ENCODE results near the gene AVPI1.

AVPI1 gene

GRCh38 chr10:97726636-97727178 is 39.7 kb upstream of the AVPI1 start:
- TF ChIP-seq SUZ12 (IDR thresholded peaks at IDR 0.05; ENCODE audit: extremely low read depth, insufficient read depth, insufficient read length): no peak
- TF ChIP-seq YY1 (IDR thresholded peaks at IDR 0.05; ENCODE audit: insufficient read depth, insufficient read length): no peak
- TF ChIP-seq ZNF274 (IDR thresholded peaks at IDR 0.05; ENCODE audit: low read depth, low read length): no peak
- no peaks in the 10 kb centered on the region for H3K4me1 ChIP-seq (ENCODE audit: insufficient read depth, insufficient read length)

GRCh38 chr10:97724341-97724941 is 37.4 kb upstream of the AVPI1 start:
- no peak for DNase-seq (ENCODE audit: low read depth, low spot score)
- Histone ChIP-seq H3K9me3 (ENCODE audit: insufficient read depth, low read length) (no peaks in the 10 kb centered on the region), H3K4me1 (ENCODE audit: insufficient read depth, insufficient read length) (no peaks in the 10 kb centered on the region), H3K36me3 (ENCODE audit: insufficient read depth, insufficient read length, low read length) (no peaks in the 10 kb centered on the region), H3K27me3 (ENCODE audit: insufficient read depth, insufficient read length) (no peaks in the 10 kb centered on the region), H3K9ac (ENCODE audit: insufficient read length, low read depth) (no peak overlapping the region), H3K4me3 (ENCODE audit: insufficient read length, low read depth) (no peak overlapping the region)
- no peak for TF ChIP-seq SUZ12 (IDR thresholded peaks at IDR 0.05; ENCODE audit: extremely low read depth, insufficient read depth, insufficient read length)
- no peak for TF ChIP-seq ZNF274 (IDR thresholded peaks at IDR 0.05; ENCODE audit: low read depth, low read length)
- TF ChIP-seq YY1 (IDR thresholded peaks at IDR 0.05; ENCODE audit: insufficient read depth, insufficient read length): no peak

More at GRCh38 chr10:97726636-97727178, 39.7 kb upstream of the AVPI1 start:
- Histone ChIP-seq H3K9ac (ENCODE audit: insufficient read length, low read depth) (no peak overlapping the region), H3K4me3 (ENCODE audit: insufficient read length, low read depth) (no peak overlapping the region), H3K36me3 (ENCODE audit: insufficient read depth, insufficient read length, low read length) (no peaks in the 10 kb centered on the region), H3K9me3 (ENCODE audit: insufficient read depth, low read length) (no peaks in the 10 kb centered on the region), H3K27me3 (ENCODE audit: insufficient read depth, insufficient read length) (no peaks in the 10 kb centered on the region)
- no peak for DNase-seq (ENCODE audit: low read depth, low spot score)

GRCh38 chr10:97723001-97723400 is 36.0 kb upstream of the AVPI1 start:
- TF ChIP-seq YY1 (IDR thresholded peaks at IDR 0.05; ENCODE audit: insufficient read depth, insufficient read length) (no peak), SUZ12 (IDR thresholded peaks at IDR 0.05; ENCODE audit: extremely low read depth, insufficient read depth, insufficient read length) (no peak), ZNF274 (IDR thresholded peaks at IDR 0.05; ENCODE audit: low read depth, low read length) (no peak)
- Histone ChIP-seq H3K4me3 (ENCODE audit: insufficient read length, low read depth) (no peak overlapping the region), H3K36me3 (ENCODE audit: insufficient read depth, insufficient read length, low read length) (peaks cover 4% of the 10 kb centered on the region), H3K9ac (ENCODE audit: insufficient read length, low read depth) (no peak overlapping the region), H3K4me1 (ENCODE audit: insufficient read depth, insufficient read length) (peaks cover 3% of the 10 kb centered on the region), H3K27me3 (ENCODE audit: insufficient read depth, insufficient read length) (no peaks in the 10 kb centered on the region), H3K9me3 (ENCODE audit: insufficient read depth, low read length) (no peaks in the 10 kb centered on the region)
- DNase-seq (ENCODE audit: low read depth, low spot score): no peak

- no peak overlapping the region for H3K4me3 ChIP-seq (ENCODE audit: insufficient read length, low read depth)
- no peak for DNase-seq (ENCODE audit: low read depth, low spot score)
- no peak overlapping the region for H3K9ac ChIP-seq (ENCODE audit: insufficient read length, low read depth)
- peaks cover 3% of the 10 kb centered on the region for H3K4me1 ChIP-seq (ENCODE audit: insufficient read depth, insufficient read length)
- H3K9me3 ChIP-seq (ENCODE audit: insufficient read depth, low read length): no peaks in the 10 kb centered on the region
- H3K27me3 ChIP-seq (ENCODE audit: insufficient read depth, insufficient read length): no peaks in the 10 kb centered on the region
- TF ChIP-seq YY1 (IDR thresholded peaks at IDR 0.05; ENCODE audit: insufficient read depth, insufficient read length) (no peak), ZNF274 (IDR thresholded peaks at IDR 0.05; ENCODE audit: low read depth, low read length) (no peak), SUZ12 (IDR thresholded peaks at IDR 0.05; ENCODE audit: extremely low read depth, insufficient read depth, insufficient read length) (no peak)
- peaks cover 13% of the 10 kb centered on the region for H3K36me3 ChIP-seq (ENCODE audit: insufficient read depth, insufficient read length, low read length)
These were observed 35.1 kb upstream of the AVPI1 start for GRCh38 chr10:97721871-97722780.

GRCh38 chr10:97719602-97720001 is 32.6 kb upstream of the AVPI1 start:
- TF ChIP-seq YY1 (IDR thresholded peaks at IDR 0.05; ENCODE audit: insufficient read depth, insufficient read length): no peak
- no peak for TF ChIP-seq SUZ12 (IDR thresholded peaks at IDR 0.05; ENCODE audit: extremely low read depth, insufficient read depth, insufficient read length)
- no peak for TF ChIP-seq ZNF274 (IDR thresholded peaks at IDR 0.05; ENCODE audit: low read depth, low read length)
- no peaks in the 10 kb centered on the region for H3K27me3 ChIP-seq (ENCODE audit: insufficient read depth, insufficient read length)
- H3K9me3 ChIP-seq (ENCODE audit: insufficient read depth, low read length): no peaks in the 10 kb centered on the region
- peak overlapping the region; percentile 42 for H3K9ac ChIP-seq (ENCODE audit: insufficient read length, low read depth)
- peaks cover 25% of the 10 kb centered on the region for H3K36me3 ChIP-seq (ENCODE audit: insufficient read depth, insufficient read length, low read length)
- no peak for DNase-seq (ENCODE audit: low read depth, low spot score)
- H3K4me3 ChIP-seq (ENCODE audit: insufficient read length, low read depth): no peak overlapping the region
- peaks cover 3% of the 10 kb centered on the region for H3K4me1 ChIP-seq (ENCODE audit: insufficient read depth, insufficient read length)

GRCh38 chr10:97718659-97719142 is 31.7 kb upstream of the AVPI1 start:
- Histone ChIP-seq H3K9me3 (ENCODE audit: insufficient read depth, low read length) (no peaks in the 10 kb centered on the region), H3K4me1 (ENCODE audit: insufficient read depth, insufficient read length) (peaks cover 3% of the 10 kb centered on the region), H3K36me3 (ENCODE audit: insufficient read depth, insufficient read length, low read length) (peaks cover 25% of the 10 kb centered on the region), H3K4me3 (ENCODE audit: insufficient read length, low read depth) (no peak overlapping the region), H3K27me3 (ENCODE audit: insufficient read depth, insufficient read length) (no peaks in the 10 kb centered on the region), H3K9ac (ENCODE audit: insufficient read length, low read depth) (no peak overlapping the region)
- no peak for DNase-seq (ENCODE audit: low read depth, low spot score)
- TF ChIP-seq YY1 (IDR thresholded peaks at IDR 0.05; ENCODE audit: insufficient read depth, insufficient read length): no peak

- no peaks in the 10 kb centered on the region for H3K9me3 ChIP-seq (ENCODE audit: insufficient read depth, low read length)
- peak overlapping the region; percentile 36 for H3K9ac ChIP-seq (ENCODE audit: insufficient read length, low read depth)
- peaks cover 3% of the 10 kb centered on the region for H3K4me1 ChIP-seq (ENCODE audit: insufficient read depth, insufficient read length)
- H3K27me3 ChIP-seq (ENCODE audit: insufficient read depth, insufficient read length): no peaks in the 10 kb centered on the region
- H3K4me3 ChIP-seq (ENCODE audit: insufficient read length, low read depth): no peak overlapping the region
- H3K36me3 ChIP-seq (ENCODE audit: insufficient read depth, insufficient read length, low read length): peaks cover 25% of the 10 kb centered on the region
- TF ChIP-seq ZNF274 (IDR thresholded peaks at IDR 0.05; ENCODE audit: low read depth, low read length) (no peak), YY1 (IDR thresholded peaks at IDR 0.05; ENCODE audit: insufficient read depth, insufficient read length) (no peak), SUZ12 (IDR thresholded peaks at IDR 0.05; ENCODE audit: extremely low read depth, insufficient read depth, insufficient read length) (no peak)
- no peak for DNase-seq (ENCODE audit: low read depth, low spot score)
These were observed 31.1 kb upstream of the AVPI1 start for GRCh38 chr10:97718178-97718577.

All from NT2/D1 (cell line).